HG03354 (cell line): ENCODE measurements around the gene MYOZ3.

Experiments used
- ATAC-seq: cut with Tn5 transposase; IDR thresholded peaks from one replicate; pipeline ENCODE4 v1.9.1; 2021; ENCODE audit warnings: mild to moderate bottlenecking; ENCODE audit not compliant: unreplicated experiment, poor library complexity, severe bottlenecking

MYOZ3 gene

DNA sequence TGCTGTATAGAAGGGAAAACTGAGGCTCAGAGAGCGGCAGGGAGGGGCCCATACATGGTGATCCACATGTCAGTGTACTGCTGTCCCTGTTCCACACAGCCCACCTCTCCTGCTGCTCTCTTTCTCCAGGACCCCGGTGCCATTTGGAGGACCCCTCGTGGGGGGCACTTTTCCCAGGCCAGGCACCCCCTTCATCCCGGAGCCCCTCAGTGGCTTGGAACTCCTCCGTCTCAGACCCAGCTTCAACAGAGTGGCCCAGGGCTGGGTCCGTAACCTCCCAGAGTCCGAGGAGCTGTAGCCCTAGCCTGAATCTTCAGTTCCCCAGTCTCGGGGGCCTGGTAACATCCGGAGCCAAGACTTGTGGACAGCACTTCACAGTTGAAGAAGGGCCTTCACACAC lies 15.5 kb downstream of the MYOZ3 start:
- ATAC-seq = no peak

DNA sequence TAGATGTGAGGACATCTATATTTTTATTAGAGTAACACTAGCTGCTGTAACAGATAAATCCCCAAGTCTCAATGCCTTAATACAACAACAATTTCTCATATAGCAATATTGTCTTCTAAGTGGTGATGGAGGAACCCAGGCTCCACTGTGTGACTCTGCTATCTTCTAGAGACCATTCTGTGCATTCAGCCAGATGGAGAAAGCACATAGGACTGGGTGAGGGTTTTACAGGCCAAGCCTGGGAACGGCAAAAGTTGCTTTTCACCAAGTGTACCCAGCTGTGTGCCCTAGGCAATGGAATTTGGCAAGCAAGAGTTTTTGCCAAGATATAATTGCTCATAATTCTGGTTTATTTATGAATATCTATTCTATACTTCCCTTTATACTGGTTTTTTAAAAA lies 28.1 kb downstream of the MYOZ3 start:
- no peak for ATAC-seq

DNA sequence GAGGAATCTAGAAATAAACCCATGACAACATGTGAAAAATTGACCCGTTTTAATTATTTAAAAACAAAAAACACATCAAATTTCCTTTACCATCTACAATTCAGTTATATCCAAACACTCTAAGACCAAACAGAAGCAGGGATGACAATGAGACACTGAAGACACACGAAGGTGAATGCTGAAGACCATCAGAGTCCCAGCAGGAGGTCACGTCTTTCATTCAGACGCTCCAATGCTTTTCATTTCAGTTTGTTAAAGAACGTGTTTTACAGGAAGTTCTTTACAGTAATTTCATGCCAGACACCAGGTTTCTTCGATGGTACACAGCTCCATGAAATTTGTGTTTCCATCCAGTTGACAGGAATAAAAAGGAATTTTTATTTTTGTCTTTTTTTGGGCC lies 29.7 kb downstream of the MYOZ3 start:
- no peak for ATAC-seq

DNA sequence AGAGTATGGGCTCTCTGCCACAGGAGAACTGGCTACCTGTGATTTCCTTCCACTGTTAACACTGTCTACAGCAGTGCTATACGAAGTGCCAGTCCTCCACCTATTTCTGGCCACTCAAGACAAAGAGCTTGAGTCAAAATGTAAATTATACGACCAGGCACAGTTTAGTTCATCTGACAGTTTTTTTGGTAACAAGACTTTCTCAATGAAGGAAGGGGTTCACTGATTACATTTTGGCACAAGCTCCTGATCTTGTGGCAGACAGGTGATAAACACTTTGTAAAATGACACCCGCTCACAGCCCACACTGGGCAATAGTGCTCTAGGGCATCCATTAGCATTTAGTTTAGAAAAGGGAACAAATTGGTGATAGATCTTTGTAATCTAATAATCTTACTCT lies 31.2 kb downstream of the MYOZ3 start:
- ATAC-seq = no peak

DNA sequence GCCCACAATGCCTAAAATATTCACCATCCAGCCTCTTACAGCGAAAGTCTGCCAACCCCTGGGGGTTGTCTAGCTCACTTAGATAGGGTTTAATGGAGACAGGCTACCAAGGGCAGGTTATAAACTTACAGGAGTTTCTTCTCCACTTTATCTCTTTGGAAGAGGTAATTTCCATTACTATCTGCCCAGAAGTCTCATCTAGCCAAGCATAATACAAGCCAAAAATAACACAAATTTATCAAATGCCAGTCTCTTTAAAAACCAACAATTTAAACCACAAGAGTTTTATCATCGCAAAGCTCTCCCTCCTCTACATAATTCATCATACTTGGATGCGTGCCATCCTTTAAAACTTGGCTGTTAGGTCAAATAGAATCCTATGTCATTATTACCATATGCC lies 33.6 kb downstream of the MYOZ3 start:
- no peak for ATAC-seq

DNA sequence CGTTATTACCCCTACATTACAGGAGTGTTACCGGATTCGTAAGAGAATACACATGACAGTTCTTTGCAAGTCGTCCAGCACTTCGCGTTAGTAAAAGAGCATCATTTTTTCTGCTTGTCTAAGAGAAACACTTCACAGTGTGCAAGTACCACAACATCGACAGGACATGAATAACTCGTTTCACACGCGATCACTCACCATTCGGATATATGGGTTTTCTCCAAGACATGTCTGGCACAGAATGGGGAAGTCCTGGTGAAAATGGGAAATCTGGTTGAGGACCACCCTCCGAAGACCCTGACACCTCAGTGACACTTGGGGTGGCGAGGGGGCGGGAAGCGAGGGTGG lies 39.2 kb downstream of the MYOZ3 start:
- peak; percentile 15 for ATAC-seq

DNA sequence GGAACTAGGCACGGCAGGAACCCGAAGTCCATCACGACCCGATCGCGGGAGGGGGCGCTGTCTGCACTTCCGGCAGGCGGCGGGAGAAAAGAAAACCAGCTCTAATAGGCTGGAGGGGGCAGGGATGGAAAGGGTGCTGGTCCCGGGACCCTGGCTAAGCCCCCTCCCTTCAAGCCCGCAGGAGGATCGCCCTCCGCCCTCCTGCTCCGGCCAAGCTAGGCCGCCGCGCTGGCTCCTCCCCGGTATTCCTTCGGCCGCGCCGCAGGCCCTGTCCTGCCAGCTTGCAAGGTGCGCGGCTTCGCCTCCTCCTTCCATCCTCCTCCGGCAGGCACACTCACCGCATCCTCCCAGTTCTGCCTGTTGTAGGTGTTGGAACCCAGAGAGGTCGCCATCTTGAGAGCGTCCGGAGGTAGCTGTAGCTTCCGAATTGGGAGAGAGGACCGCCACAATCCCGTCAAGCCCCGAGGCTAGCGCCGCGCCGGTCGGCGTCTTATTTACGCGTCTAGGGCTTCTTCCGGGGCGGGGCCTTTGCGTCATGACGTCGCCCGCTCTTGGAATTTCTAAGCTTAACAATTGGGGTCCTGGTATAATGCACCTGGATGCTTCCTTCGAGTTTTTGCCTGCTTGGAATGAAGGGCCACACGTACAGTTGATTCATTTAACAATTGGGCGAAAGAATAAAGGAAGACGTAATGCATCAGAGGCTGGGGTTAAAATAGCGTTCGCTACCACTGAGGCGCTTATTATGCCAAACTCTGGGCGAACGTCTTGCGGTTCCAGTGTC lies 39.7 kb downstream of the MYOZ3 start, which contains the start of gene RBM22:
Gene RBM22, minus strand, starts transcription at position 469 of the 784 bp plus-strand sequence. Its CDS starts 77 bp downstream, at position 392.
- peak; percentile 98 for ATAC-seq

DNA sequence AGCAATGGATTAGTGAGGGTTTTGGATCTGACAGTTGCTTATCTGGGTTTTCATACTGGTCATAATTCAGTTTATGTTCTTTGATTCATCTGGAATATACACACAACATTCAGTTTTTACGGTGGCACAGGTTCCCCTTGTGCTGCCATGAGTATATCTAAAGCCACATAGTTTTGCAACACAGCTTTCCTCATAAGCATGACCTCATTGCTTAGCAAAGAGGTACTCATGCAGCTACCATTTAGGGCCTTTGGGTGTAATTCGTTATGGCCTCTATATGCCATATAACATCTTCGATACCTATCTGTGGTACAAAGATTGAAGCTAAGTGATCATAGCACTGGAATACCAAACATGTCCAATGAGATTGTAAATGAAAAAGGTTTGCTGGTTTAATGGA lies 42.7 kb downstream of the MYOZ3 start:
- no peak for ATAC-seq

DNA sequence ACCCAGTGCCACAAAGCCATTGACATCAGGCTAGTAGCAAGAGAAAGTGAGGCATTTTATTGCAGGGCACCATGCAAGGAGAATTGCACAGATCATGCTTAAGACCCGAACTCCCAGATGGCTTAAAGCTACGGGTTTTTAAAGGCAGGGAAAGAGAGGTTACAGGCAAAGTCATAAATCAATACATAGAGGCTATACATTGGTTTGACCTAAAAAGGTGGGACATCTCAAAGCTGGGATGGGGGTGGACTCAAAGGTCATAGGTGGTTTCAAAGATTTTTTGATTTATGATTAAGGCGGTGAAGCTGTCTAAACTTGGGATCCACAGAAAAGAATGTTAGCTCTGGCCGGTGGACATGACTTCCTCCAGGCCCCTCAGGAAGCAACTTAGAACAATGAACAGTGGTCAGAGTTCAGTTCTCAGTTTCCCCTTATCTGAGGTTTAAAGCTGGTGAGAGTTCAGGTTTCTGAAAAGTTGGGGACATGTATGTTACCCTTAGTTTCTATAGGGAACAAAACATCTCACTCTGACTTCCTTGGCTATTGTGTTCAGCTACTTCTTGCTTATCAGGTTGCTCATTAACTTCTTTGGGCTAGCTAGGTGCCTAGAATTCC lies 45.8 kb downstream of the MYOZ3 start:
- ATAC-seq = no peak

DNA sequence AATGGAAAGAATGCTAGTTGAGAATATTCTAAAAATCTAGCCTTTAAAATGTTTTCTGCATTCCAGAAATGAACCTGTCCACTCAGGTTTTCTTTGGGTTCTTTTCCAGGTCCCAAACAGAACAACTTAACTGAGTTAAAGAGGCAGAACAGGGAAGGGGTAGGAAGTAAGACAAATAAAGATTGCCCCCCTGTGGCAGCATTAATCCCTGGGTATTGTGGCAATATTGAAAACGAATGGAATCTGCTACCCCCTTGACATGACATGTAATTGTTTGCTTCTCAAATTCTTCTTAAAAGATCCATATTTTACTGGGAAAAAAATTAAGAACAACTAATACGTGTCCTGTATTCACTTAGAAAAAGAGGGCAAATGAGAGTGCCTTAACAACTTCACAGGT lies 49.1 kb downstream of the MYOZ3 start:
- no peak for ATAC-seq

DNA sequence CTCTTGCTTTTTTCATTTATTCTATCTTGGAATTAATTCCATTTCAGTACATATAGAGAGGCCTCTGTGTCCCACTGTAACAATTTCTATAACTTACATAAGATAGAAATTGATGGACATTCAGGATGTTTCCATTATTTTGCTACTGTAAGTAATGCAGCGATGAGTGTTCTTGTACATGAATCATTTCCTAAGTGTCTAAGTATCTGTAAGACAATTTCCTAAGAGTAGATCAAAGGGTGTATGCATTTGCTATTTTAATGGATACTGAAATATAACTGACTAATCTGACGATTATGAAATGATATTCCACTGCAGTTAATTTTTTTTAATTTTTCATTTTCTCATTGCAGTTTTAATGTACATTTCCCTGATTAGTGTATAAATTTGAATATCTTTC lies 62.8 kb downstream of the MYOZ3 start:
- ATAC-seq = no peak
